Lower leg skin (tissue), 3 donors: ENCODE measurements around the gene TULP4.

Experiments
- CTCF ChIP-seq, 3 donors: fragments of 450-650 bp; IDR thresholded peaks; one replicate each; pipeline ENCODE4 v1.5.1; 2016; ENCODE audit warnings: antibody characterized with exemption in 3 of 3, mild to moderate bottlenecking in 3 of 3, moderate library complexity in 2 of 3
- POLR2A ChIP-seq, 2 donors: fragments of 450-650 bp; IDR thresholded peaks; one replicate each; pipeline ENCODE4 v1.6.1; 2016 to 2017; ENCODE audit warnings: antibody characterized with exemption in 2 of 2, mild to moderate bottlenecking in 1 of 2, moderate library complexity in 1 of 2

GRCh38 chr6:158506601-158507000 lies 194.3 kb downstream of the TULP4 start:
- TF ChIP-seq CTCF (IDR thresholded peaks at IDR 0.05) (no peak), POLR2A (IDR thresholded peaks at IDR 0.05) (no peak)
